Keratinocyte (primary cell): Measurements from ENCODE around the gene LCTL. TPM values are rescaled to one million over a fixed set of nuclear protein-coding genes. Genes with fewer than 3 reads are reported as not detected.
"Not testable (repeated sequence)": the region's sequence is repeated elsewhere in the genome, so short reads cannot be mapped to it uniquely, and the experiment has no call there.

Experiments
- DNase-seq: peaks from one replicate; pipeline ENCODE4 v3.0.0-alpha.2; 2011; ENCODE audit warnings: low read depth, missing footprints, low spot score
- FAIRE-seq: peaks from 2 replicates; lab custom pipeline; 2011; peaks lifted over from hg19 to GRCh38; lab: Jason Lieb, UNC
- H2AFZ ChIP-seq: 2 replicates; pipeline ENCODE4 v1.6.0; 2012; ENCODE audit warnings: low read length, control low read depth, inconsistent platforms; ENCODE audit not compliant: control insufficient read depth
- H3K27ac ChIP-seq: 2 replicates; pipeline ENCODE4 v1.5.1; 2011; ENCODE audit warnings: low read length; ENCODE audit not compliant: control insufficient read depth, insufficient read depth
- H3K27me3 ChIP-seq: 3 replicates; pipeline ENCODE4 v1.6.0; 2011; ENCODE audit warnings: low read length; ENCODE audit not compliant: control insufficient read depth, insufficient read depth; ENCODE audit errors: extremely low read depth
- H3K36me3 ChIP-seq, 2 experiments: 2 replicates in 1 of 2; 3 replicates in 1 of 2; pipeline ENCODE4 v1.5.1; 2011; ENCODE audit warnings: low read length in 2 of 2, mild to moderate bottlenecking in 1 of 2; ENCODE audit not compliant: control insufficient read depth in 2 of 2, insufficient read depth in 2 of 2; ENCODE audit errors: extremely low read depth in 1 of 2
- H3K4me1 ChIP-seq: 3 replicates; pipeline ENCODE4 v1.5.1; 2011; ENCODE audit warnings: low read length; ENCODE audit not compliant: control insufficient read depth, insufficient read depth; ENCODE audit errors: extremely low read depth
- H3K4me2 ChIP-seq: 3 replicates; pipeline ENCODE4 v1.6.0; 2011; ENCODE audit warnings: low read depth, low read length; ENCODE audit not compliant: control insufficient read depth, insufficient read depth; ENCODE audit errors: extremely low read depth
- H3K4me3 ChIP-seq, 3 experiments: fragments of 200-600 bp in 1 of 3; sonication (generic) in 1 of 3; 2 replicates in 2 of 3; 3 replicates in 1 of 3; pipeline ENCODE4 v1.5.1; 2011 to 2016; ENCODE audit warnings: low read length in 3 of 3, mild to moderate bottlenecking in 3 of 3, control low read depth in 2 of 3, inconsistent platforms in 1 of 3, low read depth in 1 of 3, mixed read lengths in 1 of 3, mixed run types in 1 of 3, moderate library complexity in 1 of 3; ENCODE audit not compliant: control insufficient read depth in 2 of 3, insufficient read depth in 2 of 3; ENCODE audit errors: extremely low read depth in 1 of 3
- H3K79me2 ChIP-seq: 2 replicates; pipeline ENCODE4 v1.6.0; 2012; ENCODE audit warnings: low read length; ENCODE audit not compliant: control insufficient read depth, insufficient read depth
- H3K9ac ChIP-seq: 3 replicates; pipeline ENCODE4 v1.6.0; 2011; ENCODE audit warnings: low read length; ENCODE audit not compliant: control insufficient read depth, insufficient read depth; ENCODE audit errors: extremely low read depth
- H3K9me1 ChIP-seq: 3 replicates; pipeline ENCODE4 v1.6.0; 2011; ENCODE audit warnings: low read length; ENCODE audit not compliant: control insufficient read depth, insufficient read depth; ENCODE audit errors: extremely low read depth
- H3K9me3 ChIP-seq: 2 replicates; pipeline ENCODE4 v1.5.1; 2012; ENCODE audit warnings: low read depth, low read length; ENCODE audit not compliant: control insufficient read depth
- H4K20me1 ChIP-seq: 3 replicates; pipeline ENCODE4 v1.6.0; 2011; ENCODE audit warnings: low read length; ENCODE audit not compliant: control insufficient read depth, insufficient read depth; ENCODE audit errors: extremely low read depth
- EZH2 ChIP-seq: IDR thresholded peaks from one replicate; pipeline ENCODE4 v1.6.1; 2012; ENCODE audit warnings: inconsistent platforms, mild to moderate bottlenecking, low read length, moderate library complexity
- dilution Hi-C: fragments of 300-500 bp; cut with MboI; formaldehyde crosslinking; loops from one replicate; pipeline ENCODE4 v1.7.0; 2020; ENCODE audit warnings: low sequenced_read_pairs; ENCODE audit not compliant: extremely low pct_ligation_motif_present
- polyA plus RNA-seq, 5 experiments: library from polyadenylated mRNA; depleted of rRNA in 3 of 5; stranded (reverse) in 3 of 5; stranded (forward) in 1 of 5; unstranded in 1 of 5; fragments of >200 nt; gene quantifications; 1 replicate in 1 of 5; 2 replicates in 3 of 5; 3 replicates in 1 of 5; pipeline versions ENCODE4 v1.2.1 to v1.2.3, GENCODE V29; 2011 to 2012; ENCODE audit warnings: missing spikeins in 2 of 5, low read depth in 1 of 5, low replicate concordance in 1 of 5
- TF ChIP-seq, protein P1 (sequence below), 3 experiments: IDR thresholded peaks in 1 of 3; conservative IDR thresholded peaks in 1 of 3; optimal IDR thresholded peaks in 1 of 3; 2 replicates in 2 of 3; 3 replicates in 1 of 3; pipeline versions ENCODE3 to v1.5.1; 2011; ENCODE audit warnings: low read length in 3 of 3, mild to moderate bottlenecking in 3 of 3, moderate library complexity in 2 of 3, control low read depth in 1 of 3, inconsistent platforms in 1 of 3; ENCODE audit not compliant: insufficient read depth in 2 of 3; ENCODE audit errors: extremely low read depth in 1 of 3

Gene LCTL
- polyA plus RNA-seq, 1 donor (not counting 4 experiments of a cell fraction or from before 2014, with no cell fraction given), result 0.38 TPM

DNA sequence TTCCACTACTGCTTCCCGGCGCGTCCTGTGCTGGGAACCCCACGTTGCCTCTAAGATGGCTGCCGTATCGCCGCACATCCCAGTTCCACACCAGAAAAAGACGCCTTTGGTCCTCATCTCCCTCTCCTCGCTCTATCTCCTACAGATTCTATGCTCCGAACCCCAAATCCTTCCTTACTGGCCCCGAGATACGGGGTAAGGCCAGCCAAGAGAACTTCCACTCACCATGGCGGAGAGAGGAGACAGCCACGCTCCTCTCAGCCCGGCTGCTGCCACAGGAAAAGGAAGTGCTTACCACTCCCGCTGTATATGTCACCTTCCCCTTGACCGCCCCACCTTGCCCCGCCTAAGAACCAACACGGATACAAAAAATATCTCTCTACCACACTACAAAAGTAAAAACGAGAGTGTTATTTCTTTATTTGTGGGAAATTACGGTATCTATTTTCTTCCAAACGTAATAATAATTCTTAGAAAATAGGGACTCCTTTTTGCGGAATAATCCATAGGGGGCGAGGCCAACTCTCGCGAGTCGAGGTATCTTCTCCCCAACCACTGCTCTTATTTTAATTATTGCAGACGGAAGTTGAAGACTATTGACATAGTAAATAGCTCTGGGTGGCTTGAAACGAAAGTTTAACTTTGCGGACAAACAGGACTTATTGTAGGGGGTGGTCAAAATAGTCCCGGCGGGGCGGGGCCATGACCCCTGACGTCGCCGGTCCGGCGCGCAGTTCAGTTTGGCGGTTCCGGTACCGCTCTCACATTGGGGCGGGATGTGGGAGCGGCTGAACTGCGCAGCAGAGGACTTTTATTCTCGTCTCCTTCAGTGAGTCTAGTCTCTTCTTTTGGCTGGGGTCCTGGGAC, 61.0 kb downstream of the LCTL start, which contains the start of the genes RPL4 and ZWILCH:
TSS of gene RPL4 (minus strand) at position 293 of the 867 bp plus-strand sequence. CDS start at position 228, 65 bp downstream.
TSS of gene ZWILCH (plus strand) at position 764 of the 867 bp plus-strand sequence. CDS start at position 777, 13 bp downstream.
- H3K27me3 ChIP-seq, result no peaks in the 10 kb centered on the region
- H3K27ac ChIP-seq, result peak within 1 kb of the TSS; percentile 99
- peak within 1 kb of the TSS; percentile 94 for H2AFZ ChIP-seq
- peaks cover 12% of the 10 kb centered on the region for H4K20me1 ChIP-seq
- no peaks in the 10 kb centered on the region for H3K9me3 ChIP-seq
- TF ChIP-seq EZH2, result no peak
- TF ChIP-seq, protein P1, sequence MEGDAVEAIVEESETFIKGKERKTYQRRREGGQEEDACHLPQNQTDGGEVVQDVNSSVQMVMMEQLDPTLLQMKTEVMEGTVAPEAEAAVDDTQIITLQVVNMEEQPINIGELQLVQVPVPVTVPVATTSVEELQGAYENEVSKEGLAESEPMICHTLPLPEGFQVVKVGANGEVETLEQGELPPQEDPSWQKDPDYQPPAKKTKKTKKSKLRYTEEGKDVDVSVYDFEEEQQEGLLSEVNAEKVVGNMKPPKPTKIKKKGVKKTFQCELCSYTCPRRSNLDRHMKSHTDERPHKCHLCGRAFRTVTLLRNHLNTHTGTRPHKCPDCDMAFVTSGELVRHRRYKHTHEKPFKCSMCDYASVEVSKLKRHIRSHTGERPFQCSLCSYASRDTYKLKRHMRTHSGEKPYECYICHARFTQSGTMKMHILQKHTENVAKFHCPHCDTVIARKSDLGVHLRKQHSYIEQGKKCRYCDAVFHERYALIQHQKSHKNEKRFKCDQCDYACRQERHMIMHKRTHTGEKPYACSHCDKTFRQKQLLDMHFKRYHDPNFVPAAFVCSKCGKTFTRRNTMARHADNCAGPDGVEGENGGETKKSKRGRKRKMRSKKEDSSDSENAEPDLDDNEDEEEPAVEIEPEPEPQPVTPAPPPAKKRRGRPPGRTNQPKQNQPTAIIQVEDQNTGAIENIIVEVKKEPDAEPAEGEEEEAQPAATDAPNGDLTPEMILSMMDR (optimal IDR thresholded peaks at IDR 0.05 in 1 of 3, IDR thresholded peaks at IDR 0.05 in 1 of 3, conservative IDR thresholded peaks at IDR 0.05 in 1 of 3; ENCODE audit: extremely low read depth in 1 of 3, insufficient read depth in 2 of 3, low read length in 3 of 3), result no peak
- peaks cover 76% of the 10 kb centered on the region for H3K79me2 ChIP-seq
- peak within 1 kb of the TSS; percentile 98 for H3K9ac ChIP-seq
- peaks cover 20 to 30% of the 10 kb centered on the region in 2 experiments for H3K36me3 ChIP-seq
- H3K4me3 ChIP-seq, result peak within 1 kb of the TSS; percentile 89 to 99 (median 98)
- no peak for DNase-seq
- no peak for FAIRE-seq
- peak within 1 kb of the TSS; percentile 92 for H3K4me2 ChIP-seq
- peaks cover 17% of the 10 kb centered on the region for H3K4me1 ChIP-seq
- no peaks in the 10 kb centered on the region for H3K9me1 ChIP-seq
- dilution Hi-C loops, result no loop called here

DNA sequence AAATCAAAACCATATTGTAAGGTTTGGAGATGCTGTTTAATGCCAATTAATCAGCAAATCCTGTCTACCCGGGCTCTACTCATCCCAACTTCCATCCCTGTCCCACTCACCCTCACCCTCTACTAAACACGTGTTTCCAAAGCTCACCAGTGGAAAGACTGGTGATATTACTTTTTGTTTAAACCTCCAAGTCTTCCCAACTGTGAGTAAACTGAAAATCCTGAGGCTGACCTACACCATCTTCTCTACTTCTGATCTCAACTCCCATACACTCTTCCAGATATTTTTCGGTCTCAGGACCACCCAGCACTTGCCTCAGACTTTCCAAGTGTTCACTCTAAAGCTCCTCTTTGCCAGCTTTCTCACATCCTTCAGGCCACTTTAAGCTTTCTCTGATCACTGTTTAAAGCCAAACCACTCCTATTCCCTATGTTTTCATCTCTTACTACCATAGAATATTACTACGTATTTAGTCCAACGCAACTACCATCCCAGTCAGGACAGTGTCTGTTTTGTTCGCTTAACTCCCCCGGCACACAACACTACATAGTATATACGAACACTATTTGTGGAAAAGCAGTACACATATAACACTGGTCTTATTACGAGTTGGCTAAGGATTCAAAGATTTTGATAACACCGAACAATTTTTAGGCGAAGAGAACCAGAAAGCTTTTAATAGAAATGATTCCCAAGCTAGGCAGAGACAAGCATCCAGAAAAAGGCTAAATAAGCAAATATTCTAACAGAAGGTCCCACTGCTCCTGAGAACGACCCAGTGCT, 61.8 kb downstream of the LCTL start:
- FAIRE-seq, result no peak

DNA sequence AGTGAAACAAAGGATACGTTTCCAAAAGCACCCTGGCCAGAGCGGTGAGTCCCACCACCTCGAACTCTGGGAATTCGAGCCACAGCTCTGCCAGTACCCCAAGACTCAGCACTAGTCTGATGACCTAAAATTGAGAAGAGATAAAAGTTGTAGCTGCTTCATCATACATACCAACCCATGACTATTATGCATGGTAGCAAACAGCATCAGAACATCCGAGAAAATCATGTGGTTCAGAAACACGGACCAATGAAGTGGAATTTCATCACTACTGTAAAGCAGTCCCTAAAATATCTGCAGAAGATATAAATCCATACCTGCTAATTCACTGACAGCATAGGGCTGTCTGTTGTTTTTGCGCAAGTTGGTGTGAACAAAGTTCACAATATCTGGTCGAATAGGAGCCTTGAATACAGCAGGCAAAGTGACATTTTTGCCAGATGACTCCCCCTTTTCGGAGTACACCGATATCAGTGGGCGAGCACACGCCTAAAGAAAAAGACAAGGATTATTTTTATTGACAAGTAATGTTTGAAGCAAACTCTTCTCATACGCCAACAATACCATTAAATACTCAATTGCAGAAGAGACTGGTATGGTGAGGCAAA, 62.7 kb downstream of the LCTL start:
- peaks cover 73% of the 10 kb centered on the region for H3K79me2 ChIP-seq
- peak overlapping the region; percentile 92 for H3K4me2 ChIP-seq
- H3K36me3 ChIP-seq, result peaks cover 27 to 42% of the 10 kb centered on the region in 2 experiments
- DNase-seq, H2AFZ ChIP-seq, H3K9me3 ChIP-seq, FAIRE-seq, H3K27me3 ChIP-seq, H3K9me1 ChIP-seq, dilution Hi-C loops: not testable (repeated sequence)
- peak overlapping the region; percentile 89 to 99 (median 98) for H3K4me3 ChIP-seq
- H3K27ac ChIP-seq, result peak overlapping the region; percentile 99
- peaks cover 17% of the 10 kb centered on the region for H3K4me1 ChIP-seq
- H4K20me1 ChIP-seq, result peaks cover 19% of the 10 kb centered on the region
- peak overlapping the region; percentile 98 for H3K9ac ChIP-seq

More for the DNA sequence above, 61.8 kb downstream of the LCTL start:
- H3K27me3 ChIP-seq, result no peaks in the 10 kb centered on the region
- peaks cover 22 to 36% of the 10 kb centered on the region in 2 experiments for H3K36me3 ChIP-seq
- peak overlapping the region; percentile 92 for H3K4me2 ChIP-seq
- peaks cover 76% of the 10 kb centered on the region for H3K79me2 ChIP-seq
- H4K20me1 ChIP-seq, result peaks cover 13% of the 10 kb centered on the region
- TF ChIP-seq, protein P1 (optimal IDR thresholded peaks at IDR 0.05 in 1 of 3, IDR thresholded peaks at IDR 0.05 in 1 of 3, conservative IDR thresholded peaks at IDR 0.05 in 1 of 3; ENCODE audit: extremely low read depth in 1 of 3, insufficient read depth in 2 of 3, low read length in 3 of 3), result no peak
- TF ChIP-seq EZH2, result no peak
- no peaks in the 10 kb centered on the region for H3K9me3 ChIP-seq
- peaks cover 17% of the 10 kb centered on the region for H3K4me1 ChIP-seq
- H2AFZ ChIP-seq, result peak overlapping the region; percentile 94
- dilution Hi-C loops, result no loop called here
- no peaks in the 10 kb centered on the region for H3K9me1 ChIP-seq
- peak overlapping the region; percentile 99 for H3K27ac ChIP-seq
- peak overlapping the region; percentile 89 to 99 (median 98) for H3K4me3 ChIP-seq
- peak overlapping the region; percentile 98 for H3K9ac ChIP-seq
- no peak for DNase-seq
